ENCODE data around the gene ADIPOQ.
A peak's percentile ranks its signal among the peaks of the same experiment; 100 is the strongest.
"Not testable (repeated sequence)": the region's sequence is repeated elsewhere in the genome, so short reads cannot be mapped to it uniquely, and the experiment has no call there.

ADIPOQ gene

DNA sequence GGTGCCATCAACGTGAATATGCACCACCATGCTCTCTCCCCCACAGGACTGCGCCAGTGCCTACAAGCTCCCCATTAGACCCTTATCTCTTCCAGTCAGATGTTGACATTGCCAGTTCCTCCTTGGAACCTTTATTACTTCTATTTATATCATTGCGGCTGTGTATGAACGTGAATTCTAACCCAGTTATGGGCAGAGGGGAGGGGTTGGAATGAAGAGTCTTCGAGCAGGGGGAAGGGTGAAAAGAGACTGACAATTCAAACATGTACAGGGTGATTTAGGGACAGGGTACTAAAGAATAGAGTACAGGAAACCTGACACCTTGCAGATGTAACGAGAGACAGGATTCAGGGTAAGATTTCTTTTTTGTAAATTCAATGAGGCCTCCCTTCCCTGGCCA lies 46.1 kb downstream of the ADIPOQ start:
- Histone ChIP-seq H3K27me3 (ENCODE audit: insufficient read depth, poor library complexity, severe bottlenecking) (no peaks in the 10 kb centered on the region), H3K27ac (replicated peaks) (no peak overlapping the region), H3K4me3 (replicated peaks; ENCODE audit: insufficient read depth, low read length) (no peak overlapping the region)
- no peak for TF ChIP-seq GABPA (IDR thresholded peaks at IDR 0.05; ENCODE audit: low read depth)
- TF ChIP-seq SPI1 (IDR thresholded peaks at IDR 0.05; ENCODE audit: borderline replicate concordance, low read depth): peak; percentile 15; the same call in 1 of the 2 replicates
- no peak for TF ChIP-seq CTCF (IDR thresholded peaks at IDR 0.05; ENCODE audit: insufficient read depth, low read length)
- DNase-seq (ENCODE audit: low read depth in 1 of 2, low spot score in 1 of 2): no peak

DNA sequence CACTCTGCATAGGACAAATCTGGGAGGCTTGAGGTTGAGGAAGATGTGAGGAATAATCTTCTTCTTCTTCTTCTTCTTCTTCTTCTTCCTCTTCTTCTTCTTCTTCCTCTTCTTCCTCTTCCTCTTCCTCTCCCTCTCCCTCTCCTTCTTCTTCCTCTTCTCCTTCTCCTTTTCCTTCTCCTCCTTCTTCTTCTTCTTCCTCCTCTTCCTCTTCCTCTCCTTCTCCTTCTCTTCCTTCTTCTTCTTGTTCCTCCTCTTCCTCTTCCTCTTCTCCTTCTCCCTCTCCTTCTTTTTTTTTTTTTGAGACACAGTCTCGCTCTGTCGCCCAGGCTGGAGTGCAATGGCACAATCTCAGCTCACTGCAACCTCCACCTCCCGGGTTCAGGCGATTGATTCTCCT lies 47.2 kb downstream of the ADIPOQ start:
- DNase-seq (ENCODE audit: low read depth in 1 of 2, low spot score in 1 of 2); H3K27ac ChIP-seq (replicated peaks); H3K27me3 ChIP-seq (ENCODE audit: insufficient read depth, poor library complexity, severe bottlenecking); H3K4me3 ChIP-seq (replicated peaks; ENCODE audit: insufficient read depth, low read length): not testable (repeated sequence)
- 0 out of 2 replicates have a peak, but pooled peaks have one; percentile 1 for TF ChIP-seq SPI1 (IDR thresholded peaks at IDR 0.05; ENCODE audit: borderline replicate concordance, low read depth)

GRCh38 chr3:186890911-186891310 lies 48.4 kb downstream of the ADIPOQ start:
- Histone ChIP-seq H3K4me3 (replicated peaks; ENCODE audit: insufficient read depth, low read length) (no peak overlapping the region), H3K27ac (replicated peaks) (no peak overlapping the region), H3K27me3 (ENCODE audit: insufficient read depth, poor library complexity, severe bottlenecking) (no peaks in the 10 kb centered on the region)
- DNase-seq (ENCODE audit: low read depth in 1 of 2, low spot score in 1 of 2): no peak
- TF ChIP-seq POLR2AphosphoS5 (IDR thresholded peaks at IDR 0.05; ENCODE audit: low read depth): no peak
- TF ChIP-seq GABPA (IDR thresholded peaks at IDR 0.05; ENCODE audit: low read depth): no peak
- no peak for TF ChIP-seq CTCF (IDR thresholded peaks at IDR 0.05; ENCODE audit: insufficient read depth, low read length)
- no peak for TF ChIP-seq SPI1 (IDR thresholded peaks at IDR 0.05; ENCODE audit: borderline replicate concordance, low read depth)
- TF ChIP-seq, protein P1, sequence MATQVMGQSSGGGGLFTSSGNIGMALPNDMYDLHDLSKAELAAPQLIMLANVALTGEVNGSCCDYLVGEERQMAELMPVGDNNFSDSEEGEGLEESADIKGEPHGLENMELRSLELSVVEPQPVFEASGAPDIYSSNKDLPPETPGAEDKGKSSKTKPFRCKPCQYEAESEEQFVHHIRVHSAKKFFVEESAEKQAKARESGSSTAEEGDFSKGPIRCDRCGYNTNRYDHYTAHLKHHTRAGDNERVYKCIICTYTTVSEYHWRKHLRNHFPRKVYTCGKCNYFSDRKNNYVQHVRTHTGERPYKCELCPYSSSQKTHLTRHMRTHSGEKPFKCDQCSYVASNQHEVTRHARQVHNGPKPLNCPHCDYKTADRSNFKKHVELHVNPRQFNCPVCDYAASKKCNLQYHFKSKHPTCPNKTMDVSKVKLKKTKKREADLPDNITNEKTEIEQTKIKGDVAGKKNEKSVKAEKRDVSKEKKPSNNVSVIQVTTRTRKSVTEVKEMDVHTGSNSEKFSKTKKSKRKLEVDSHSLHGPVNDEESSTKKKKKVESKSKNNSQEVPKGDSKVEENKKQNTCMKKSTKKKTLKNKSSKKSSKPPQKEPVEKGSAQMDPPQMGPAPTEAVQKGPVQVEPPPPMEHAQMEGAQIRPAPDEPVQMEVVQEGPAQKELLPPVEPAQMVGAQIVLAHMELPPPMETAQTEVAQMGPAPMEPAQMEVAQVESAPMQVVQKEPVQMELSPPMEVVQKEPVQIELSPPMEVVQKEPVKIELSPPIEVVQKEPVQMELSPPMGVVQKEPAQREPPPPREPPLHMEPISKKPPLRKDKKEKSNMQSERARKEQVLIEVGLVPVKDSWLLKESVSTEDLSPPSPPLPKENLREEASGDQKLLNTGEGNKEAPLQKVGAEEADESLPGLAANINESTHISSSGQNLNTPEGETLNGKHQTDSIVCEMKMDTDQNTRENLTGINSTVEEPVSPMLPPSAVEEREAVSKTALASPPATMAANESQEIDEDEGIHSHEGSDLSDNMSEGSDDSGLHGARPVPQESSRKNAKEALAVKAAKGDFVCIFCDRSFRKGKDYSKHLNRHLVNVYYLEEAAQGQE (IDR thresholded peaks at IDR 0.05; ENCODE audit: insufficient replicate concordance, low read depth): no peak

- not testable (repeated sequence) for H3K27ac ChIP-seq (replicated peaks); DNase-seq (ENCODE audit: low read depth in 1 of 2, low spot score in 1 of 2); H3K27me3 ChIP-seq (ENCODE audit: insufficient read depth, poor library complexity, severe bottlenecking); H3K4me3 ChIP-seq (replicated peaks; ENCODE audit: insufficient read depth, low read length)
These were observed 50.6 kb downstream of the ADIPOQ start for GRCh38 chr3:186893071-186893470.

DNA sequence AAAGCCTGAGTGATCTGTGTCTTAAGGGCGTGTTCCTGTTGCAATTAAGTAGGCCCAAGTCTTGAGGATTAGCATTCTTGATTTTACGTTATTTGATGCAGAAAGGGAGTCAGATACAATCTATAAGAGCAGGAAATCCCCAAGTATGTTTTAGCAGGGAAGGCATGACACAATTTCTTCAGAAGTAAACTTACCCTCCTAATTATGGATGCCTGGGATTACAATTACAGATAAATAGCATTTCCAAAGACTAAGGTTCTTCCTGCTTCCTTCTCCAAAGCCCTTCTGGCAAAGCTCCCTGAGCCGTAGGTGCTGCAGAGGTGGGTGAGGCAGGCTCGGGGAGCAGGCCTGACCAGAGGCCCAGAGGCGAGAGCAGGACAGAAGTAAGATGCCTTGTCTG lies 52.9 kb downstream of the ADIPOQ start:
- H3K27ac ChIP-seq (replicated peaks): no peak overlapping the region
- TF ChIP-seq, protein P1 (IDR thresholded peaks at IDR 0.05; ENCODE audit: insufficient replicate concordance, low read depth): no peak
- TF ChIP-seq POLR2AphosphoS5 (IDR thresholded peaks at IDR 0.05; ENCODE audit: low read depth): no peak
- no peak for TF ChIP-seq CTCF (IDR thresholded peaks at IDR 0.05; ENCODE audit: insufficient read depth, low read length)
- no peak for TF ChIP-seq GABPA (IDR thresholded peaks at IDR 0.05; ENCODE audit: low read depth)
- no peak for TF ChIP-seq SPI1 (IDR thresholded peaks at IDR 0.05; ENCODE audit: borderline replicate concordance, low read depth)
- no peaks in the 10 kb centered on the region for H3K27me3 ChIP-seq (ENCODE audit: insufficient read depth, poor library complexity, severe bottlenecking)
- DNase-seq (ENCODE audit: low read depth in 1 of 2, low spot score in 1 of 2): no peak
- no peak overlapping the region for H3K4me3 ChIP-seq (replicated peaks; ENCODE audit: insufficient read depth, low read length)

Data from HL-60 (cell line).